Esophagus squamous epithelium (tissue), 5 donors: ENCODE data around the gene CAPN11. TPM values are rescaled to one million over a fixed set of nuclear protein-coding genes. Genes with fewer than 3 reads are reported as not detected.
"Not testable (repeated sequence)": the region's sequence is repeated elsewhere in the genome, so short reads cannot be mapped to it uniquely, and the experiment has no call there.

ENCODE experiments used
- DNase-seq: peaks from one replicate; lab custom pipeline; 2025; lab: John Stamatoyannopoulos, UW
- H3K27ac ChIP-seq, 4 donors: fragments of 200-600 bp; sonication (generic); one replicate each; pipeline ENCODE4 v1.5.1; 2016 to 2019; ENCODE audit warnings: mild to moderate bottlenecking in 1 of 4
- H3K27me3 ChIP-seq, 4 donors: fragments of 200-600 bp; sonication (generic); 1 replicate in 3 of 4; 2 replicates in 1 of 4; pipeline versions ENCODE4 v1.5.1 to v1.6.0; 2017 to 2021; ENCODE audit warnings: antibody characterized with exemption in 1 of 4
- H3K36me3 ChIP-seq, 3 donors: fragments of 200-600 bp; sonication (generic); one replicate each; pipeline ENCODE4 v1.5.1; 2016 to 2019
- H3K4me1 ChIP-seq, 3 donors: fragments of 200-600 bp; sonication (generic); one replicate each; pipeline ENCODE4 v1.5.1; 2017 to 2019
- H3K4me3 ChIP-seq, 4 donors: fragments of 200-600 bp; sonication (generic); 1 replicate in 3 of 4; 2 replicates in 1 of 4; pipeline ENCODE4 v1.5.1; 2016 to 2019; ENCODE audit warnings: mild to moderate bottlenecking in 2 of 4, moderate library complexity in 1 of 4
- H3K9me3 ChIP-seq, 3 donors: fragments of 200-600 bp; sonication (generic); one replicate each; pipeline ENCODE4 v1.5.1; 2016 to 2019
- POLR2A ChIP-seq, 4 donors: fragments of 450-650 bp; IDR thresholded peaks; one replicate each; pipeline ENCODE4 v1.6.1; 2017; ENCODE audit warnings: antibody characterized with exemption in 4 of 4, mild to moderate bottlenecking in 4 of 4, moderate library complexity in 3 of 4
- WGBS, 2 donors: methylation state at CpG; one replicate each; pipeline ENCODE4 v1.1.5; 2018; 5-methylcytosine and 5-hydroxymethylcytosine counted together
- intact Hi-C: fragments of 100-400 bp; cut with DNase I; formaldehyde crosslinking; loops from one replicate; pipeline ENCODE4 v1.15.0; 2022
- total RNA-seq, 4 donors: library from RNA; depleted of rRNA; stranded (reverse); fragments of >200 nt; gene quantifications; one replicate each; pipeline ENCODE4 v1.1.0, GENCODE V29; 2016
- TF ChIP-seq, protein P1 (sequence below), 6 experiments: fragments of 450-650 bp in 4 of 6; fragments of 200-600 bp in 2 of 6; sonication (generic) in 2 of 6; IDR thresholded peaks; one replicate each; pipeline ENCODE4 v1.5.1; 2016 to 2019; ENCODE audit warnings: antibody characterized with exemption in 6 of 6, mild to moderate bottlenecking in 4 of 6, moderate library complexity in 4 of 6
- donor health status: DM: yes; HTN: yes; CAD: no.

CAPN11 gene
- total RNA-seq, 4 donors from 2014 or later = 0.57 to 1.00 TPM; not detected in 2

DNA sequence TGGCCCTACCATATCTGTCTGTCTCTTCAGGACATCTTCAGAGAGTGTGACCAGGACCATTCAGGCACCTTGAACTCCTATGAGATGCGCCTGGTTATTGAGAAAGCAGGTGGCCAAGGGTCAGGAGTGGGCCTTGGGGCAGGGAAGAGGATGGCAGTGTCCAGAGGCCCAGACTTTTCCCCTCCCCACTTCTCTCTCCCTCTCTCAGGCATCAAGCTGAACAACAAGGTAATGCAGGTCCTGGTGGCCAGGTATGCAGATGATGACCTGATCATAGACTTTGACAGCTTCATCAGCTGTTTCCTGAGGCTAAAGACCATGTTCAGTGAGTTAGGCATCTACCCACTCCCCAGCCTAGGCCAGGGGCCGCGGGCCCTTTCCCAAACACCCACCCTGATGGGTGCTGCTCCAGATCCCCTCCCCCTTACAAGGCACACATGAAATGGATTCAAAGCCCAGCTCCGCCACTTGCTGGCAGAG lies 24.3 kb downstream of the CAPN11 start:
- H3K27ac ChIP-seq = peak overlapping the region in 2 of 4 donors; percentile 19 to 42
- peaks cover 0 to 6% (median 0%) of the 10 kb centered on the region in 4 donors for H3K27me3 ChIP-seq
- H3K4me3 ChIP-seq = no peak overlapping the region
- WGBS, 2 donors = 92 to 100% methylated on average over 3 to 4 of the region's 4 CpGs
- no peak for TF ChIP-seq POLR2A (IDR thresholded peaks at IDR 0.05)
- TF ChIP-seq, protein P1, sequence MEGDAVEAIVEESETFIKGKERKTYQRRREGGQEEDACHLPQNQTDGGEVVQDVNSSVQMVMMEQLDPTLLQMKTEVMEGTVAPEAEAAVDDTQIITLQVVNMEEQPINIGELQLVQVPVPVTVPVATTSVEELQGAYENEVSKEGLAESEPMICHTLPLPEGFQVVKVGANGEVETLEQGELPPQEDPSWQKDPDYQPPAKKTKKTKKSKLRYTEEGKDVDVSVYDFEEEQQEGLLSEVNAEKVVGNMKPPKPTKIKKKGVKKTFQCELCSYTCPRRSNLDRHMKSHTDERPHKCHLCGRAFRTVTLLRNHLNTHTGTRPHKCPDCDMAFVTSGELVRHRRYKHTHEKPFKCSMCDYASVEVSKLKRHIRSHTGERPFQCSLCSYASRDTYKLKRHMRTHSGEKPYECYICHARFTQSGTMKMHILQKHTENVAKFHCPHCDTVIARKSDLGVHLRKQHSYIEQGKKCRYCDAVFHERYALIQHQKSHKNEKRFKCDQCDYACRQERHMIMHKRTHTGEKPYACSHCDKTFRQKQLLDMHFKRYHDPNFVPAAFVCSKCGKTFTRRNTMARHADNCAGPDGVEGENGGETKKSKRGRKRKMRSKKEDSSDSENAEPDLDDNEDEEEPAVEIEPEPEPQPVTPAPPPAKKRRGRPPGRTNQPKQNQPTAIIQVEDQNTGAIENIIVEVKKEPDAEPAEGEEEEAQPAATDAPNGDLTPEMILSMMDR (IDR thresholded peaks at IDR 0.05) = no peak
- intact Hi-C loops = no loop called here
- no peaks in the 10 kb centered on the region for H3K9me3 ChIP-seq
- no peak for DNase-seq
- H3K4me1 ChIP-seq = peaks cover 0 to 55% (median 4%) of the 10 kb centered on the region in 3 donors
- no peaks in the 10 kb centered on the region for H3K36me3 ChIP-seq

DNA sequence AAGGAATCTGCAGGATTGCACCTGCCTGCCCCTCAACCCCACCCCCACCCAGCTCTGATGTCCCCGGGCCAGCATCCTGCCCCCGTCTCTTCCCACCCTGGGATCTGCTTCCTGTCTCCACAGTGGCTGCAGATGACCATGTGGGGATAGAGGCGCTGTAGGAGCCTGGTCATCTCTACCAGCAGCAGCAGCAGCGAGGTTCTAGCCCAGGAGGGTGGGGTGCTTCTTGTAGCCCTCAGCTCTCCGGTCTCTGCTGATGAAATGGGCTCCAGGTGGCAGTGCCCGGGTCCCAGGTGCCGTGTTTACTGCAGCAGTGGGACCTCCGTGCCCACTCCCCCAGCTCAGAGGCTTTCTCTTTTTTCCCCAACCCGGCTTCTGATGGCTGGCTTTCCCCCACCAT lies 25.2 kb downstream of the CAPN11 start:
- Histone ChIP-seq H3K4me1 (peaks cover 0 to 47% (median 0%) of the 10 kb centered on the region in 3 donors), H3K36me3 (no peaks in the 10 kb centered on the region), H3K4me3 (no peak overlapping the region), H3K27me3 (peaks cover 0 to 6% (median 0%) of the 10 kb centered on the region in 4 donors), H3K9me3 (no peaks in the 10 kb centered on the region), H3K27ac (no peak overlapping the region)
- no peak for DNase-seq
- TF ChIP-seq, protein P1 (IDR thresholded peaks at IDR 0.05) = no peak
- TF ChIP-seq POLR2A (IDR thresholded peaks at IDR 0.05) = no peak
- intact Hi-C loops = no loop called here
- 76 to 78% methylated on average over 6 to 9 of the region's 9 CpGs for WGBS, 2 donors

DNA sequence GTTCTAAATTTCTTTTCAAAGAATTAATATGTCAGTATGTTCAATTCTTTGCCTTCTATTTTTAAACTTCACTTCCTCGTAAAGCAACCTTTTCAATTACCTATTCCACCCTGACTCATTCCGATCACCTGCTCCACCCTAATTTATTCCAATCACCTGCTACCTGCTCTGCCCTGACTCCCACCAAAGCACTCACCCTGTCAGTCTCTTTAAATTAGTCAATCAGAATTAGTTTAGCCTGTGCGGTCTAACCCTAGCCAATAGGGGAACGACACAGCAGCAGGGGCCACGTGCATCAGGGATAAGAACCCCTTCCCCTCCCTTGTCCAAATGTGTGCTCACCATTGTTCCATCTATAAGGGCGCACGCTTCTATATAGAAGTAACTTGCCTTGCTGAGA lies 26.7 kb downstream of the CAPN11 start:
- H3K9me3 ChIP-seq, H3K4me3 ChIP-seq, H3K36me3 ChIP-seq, intact Hi-C loops, H3K27me3 ChIP-seq, DNase-seq: not testable (repeated sequence)
- 58 to 66% methylated on average over 6 to 7 of the region's 7 CpGs for WGBS, 2 donors
- Histone ChIP-seq H3K4me1 (peaks cover 0 to 38% (median 0%) of the 10 kb centered on the region in 3 donors), H3K27ac (peak overlapping the region in 1 of 4 donors; percentile 31)

DNA sequence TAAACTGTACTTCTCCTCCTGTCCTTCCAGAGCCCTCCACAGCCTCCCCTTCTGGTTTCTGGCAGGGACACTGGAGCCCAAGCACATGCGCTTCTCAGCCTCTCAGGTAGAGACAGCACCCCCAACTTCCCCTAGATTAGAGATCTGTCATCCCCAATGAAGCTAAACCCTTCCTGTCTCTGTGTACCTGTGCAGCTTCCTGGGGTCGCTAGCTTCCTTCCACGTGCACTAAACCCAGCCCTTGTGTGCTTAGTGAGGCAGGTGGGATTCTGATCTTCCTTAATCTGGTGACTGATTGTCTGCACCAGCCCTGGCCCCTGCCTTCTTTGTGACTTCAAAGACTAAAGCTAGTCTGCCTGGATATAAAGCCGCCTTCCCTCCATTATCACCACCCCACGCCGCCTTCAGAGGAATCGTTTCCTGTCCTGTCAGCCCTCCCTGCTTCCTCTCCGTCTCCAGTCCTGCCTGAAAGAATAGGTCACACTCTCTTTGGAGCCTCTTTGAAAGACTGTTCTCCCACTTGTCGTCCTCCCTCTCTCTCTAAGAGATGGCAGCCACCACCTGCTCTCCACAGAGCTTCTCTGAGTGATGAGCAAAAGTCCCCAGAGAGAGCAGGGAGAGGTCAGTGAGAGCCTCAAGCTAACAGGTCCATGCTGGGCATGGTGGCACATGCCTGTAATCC lies 27.5 kb downstream of the CAPN11 start:
- peak overlapping the region in 3 of 4 donors; percentile 14 to 38 (median 31) for H3K27ac ChIP-seq
- 57 to 61% methylated on average over 7 of the region's 9 CpGs for WGBS, 2 donors

DNA sequence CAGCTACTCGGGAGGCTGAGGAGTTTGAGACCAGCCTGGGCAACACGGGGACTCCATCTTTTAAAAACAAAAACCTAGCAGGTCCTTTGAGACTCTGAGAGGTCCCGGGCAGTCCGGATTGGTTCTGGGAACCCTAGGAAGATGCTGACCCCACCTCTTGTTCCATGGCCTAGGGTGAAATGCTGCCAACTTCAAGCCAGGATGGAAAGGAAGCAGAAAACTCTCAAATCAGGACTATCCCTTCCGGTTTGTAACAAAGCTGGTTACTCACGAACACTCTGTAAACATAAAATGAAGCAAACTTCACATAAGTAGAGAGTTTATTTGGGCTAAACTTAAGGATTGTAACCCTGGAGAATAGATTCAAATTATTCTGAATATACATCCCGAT lies 28.0 kb downstream of the CAPN11 start:
- intact Hi-C loops = no loop called here
- H3K27me3 ChIP-seq = peaks cover 0 to 6% (median 0%) of the 10 kb centered on the region in 4 donors
- no peaks in the 10 kb centered on the region for H3K9me3 ChIP-seq
- H3K4me3 ChIP-seq = no peak overlapping the region
- H3K4me1 ChIP-seq = peaks cover 0 to 38% (median 0%) of the 10 kb centered on the region in 3 donors
- TF ChIP-seq POLR2A (IDR thresholded peaks at IDR 0.05) = no peak
- TF ChIP-seq, protein P1 (IDR thresholded peaks at IDR 0.05) = no peak
- 76 to 90% methylated on average over 4 to 5 of the region's 7 CpGs for WGBS, 2 donors
- H3K27ac ChIP-seq = peak overlapping the region in 3 of 4 donors; percentile 31 to 39 (median 32)
- no peak for DNase-seq
- H3K36me3 ChIP-seq = no peaks in the 10 kb centered on the region

More for the DNA sequence above, 27.5 kb downstream of the CAPN11 start:
- Histone ChIP-seq H3K27me3 (peaks cover 0 to 6% (median 0%) of the 10 kb centered on the region in 4 donors), H3K9me3 (no peaks in the 10 kb centered on the region), H3K36me3 (no peaks in the 10 kb centered on the region), H3K4me1 (peaks cover 0 to 38% (median 0%) of the 10 kb centered on the region in 3 donors), H3K4me3 (no peak overlapping the region)
- intact Hi-C loops = no loop called here
- TF ChIP-seq, protein P1 (IDR thresholded peaks at IDR 0.05) = no peak
- no peak for TF ChIP-seq POLR2A (IDR thresholded peaks at IDR 0.05)
- no peak for DNase-seq
